Fibroblast of peridontal ligament (primary cell): Measurements from ENCODE around the gene RASSF1.
"Not testable (repeated sequence)": the region's sequence is repeated elsewhere in the genome, so short reads cannot be mapped to it uniquely, and the experiment has no call there.

Experiments used
- DNase-seq: peaks from one replicate; pipeline ENCODE4 v3.0.0-alpha.2; 2010; ENCODE audit errors: extremely low read depth

Gene RASSF1

DNA sequence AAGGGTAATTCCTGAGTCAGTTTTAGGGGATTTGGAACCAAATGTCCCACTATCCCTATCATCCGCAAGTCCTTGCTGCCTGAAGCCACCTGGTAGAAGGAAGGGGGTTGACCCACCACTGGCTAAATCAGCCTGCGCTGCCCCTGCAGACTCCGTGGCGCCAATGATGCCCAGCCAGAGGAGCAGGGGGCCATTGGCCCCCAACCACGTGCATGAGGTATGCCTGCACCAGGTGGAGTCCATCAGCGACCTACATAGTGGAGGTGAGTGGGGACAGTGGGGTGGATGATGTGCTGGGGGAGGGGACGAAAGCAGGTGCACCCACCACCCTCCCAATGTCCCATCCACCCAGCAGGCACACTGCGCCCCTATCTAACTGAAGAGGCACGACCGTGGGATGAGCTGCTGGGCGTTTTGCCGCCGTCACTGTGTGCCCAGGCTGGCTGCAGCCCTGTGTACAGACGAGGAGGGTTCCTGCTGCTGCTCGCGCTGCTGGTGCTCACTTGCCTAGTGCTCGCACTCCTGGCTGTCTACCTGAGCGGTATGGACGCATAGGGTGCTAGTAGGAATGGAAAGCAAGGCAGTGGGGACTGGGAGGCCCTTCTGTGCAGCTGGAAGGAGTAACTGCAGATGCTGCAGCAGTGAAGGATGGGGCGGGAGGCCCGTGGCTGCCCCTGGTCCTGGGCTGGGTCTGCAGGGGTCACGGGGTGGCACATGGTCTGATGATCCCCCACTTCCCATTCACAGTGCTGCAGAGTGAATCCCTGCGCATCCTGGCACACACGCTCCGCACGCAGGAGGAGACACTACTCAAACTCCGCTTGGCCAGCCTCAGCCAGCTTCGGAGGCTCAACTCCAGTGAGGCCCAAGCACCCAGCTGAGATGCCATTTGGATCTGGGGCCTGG, 54.1 kb downstream of the RASSF1 start:
- no peak for DNase-seq

- DNase-seq, result not testable (repeated sequence)
Observed at GRCh38 chr3:50284121-50284520, 56.5 kb downstream of the RASSF1 start.
